AG09319 (cell line): ENCODE data around the gene TTLL10.
"Not testable (repeated sequence)": the region's sequence is repeated elsewhere in the genome, so short reads cannot be mapped to it uniquely, and the experiment has no call there.

ENCODE experiments used
- DNase-seq: peaks from one replicate; pipeline ENCODE4 v3.0.0-alpha.2; 2010; ENCODE audit warnings: low read depth; ENCODE audit errors: extremely low read depth
- CTCF ChIP-seq: IDR thresholded peaks from 2 replicates; pipeline ENCODE4 v1.5.1; 2011; ENCODE audit warnings: low read depth, mild to moderate bottlenecking, inconsistent platforms, low read length, moderate library complexity

TTLL10 gene

GRCh38 chr1:1148569-1148968, 25.1 kb upstream of the TTLL10 start:
- no peak for TF ChIP-seq CTCF
- no peak for DNase-seq

GRCh38 chr1:1149416-1149815, 24.3 kb upstream of the TTLL10 start:
- DNase-seq: no peak
- TF ChIP-seq CTCF: no peak

GRCh38 chr1:1150100-1150499, 23.6 kb upstream of the TTLL10 start:
- DNase-seq: no peak
- TF ChIP-seq CTCF: no peak

GRCh38 chr1:1151306-1151705, 22.4 kb upstream of the TTLL10 start:
- DNase-seq: no peak
- no peak for TF ChIP-seq CTCF

GRCh38 chr1:1152431-1152830, 21.2 kb upstream of the TTLL10 start:
- not testable (repeated sequence) for DNase-seq

- DNase-seq: not testable (repeated sequence)
These were observed 20.5 kb upstream of the TTLL10 start for GRCh38 chr1:1153215-1153614.

- no peak for DNase-seq
- TF ChIP-seq CTCF: no peak
These were observed 19.8 kb upstream of the TTLL10 start for GRCh38 chr1:1153874-1154273.

GRCh38 chr1:1155258-1155657, 18.4 kb upstream of the TTLL10 start:
- no peak for TF ChIP-seq CTCF
- DNase-seq: no peak
